AG09319 (cell line): Measurements from ENCODE around the gene C16orf95.

Source experiments
- DNase-seq: peaks from one replicate; pipeline ENCODE4 v3.0.0-alpha.2; 2010; ENCODE audit warnings: low read depth; ENCODE audit errors: extremely low read depth
- CTCF ChIP-seq: IDR thresholded peaks from 2 replicates; pipeline ENCODE4 v1.5.1; 2011; ENCODE audit warnings: low read depth, mild to moderate bottlenecking, inconsistent platforms, low read length, moderate library complexity

Gene C16orf95

GRCh38 chr16:87324411-87325275, 7.5 kb upstream of the C16orf95 start:
- peak; percentile 80 for TF ChIP-seq CTCF
- DNase-seq, result no peak

- TF ChIP-seq CTCF, result no peak
- DNase-seq, result no peak
These were observed 6.7 kb upstream of the C16orf95 start for GRCh38 chr16:87323727-87324410.

- TF ChIP-seq CTCF, result no peak
- DNase-seq, result no peak
These were observed 5.9 kb upstream of the C16orf95 start for GRCh38 chr16:87322833-87323726.

GRCh38 chr16:87322360-87322759, 5.2 kb upstream of the C16orf95 start:
- TF ChIP-seq CTCF, result no peak
- no peak for DNase-seq

- DNase-seq, result no peak
- no peak for TF ChIP-seq CTCF
These were observed 4.3 kb upstream of the C16orf95 start for GRCh38 chr16:87321336-87322107.

GRCh38 chr16:87320510-87321227, 3.5 kb upstream of the C16orf95 start:
- no peak for TF ChIP-seq CTCF
- DNase-seq, result no peak
